Measurements from ENCODE around the gene IGFBPL1.

The IGFBPL1 gene

DNA sequence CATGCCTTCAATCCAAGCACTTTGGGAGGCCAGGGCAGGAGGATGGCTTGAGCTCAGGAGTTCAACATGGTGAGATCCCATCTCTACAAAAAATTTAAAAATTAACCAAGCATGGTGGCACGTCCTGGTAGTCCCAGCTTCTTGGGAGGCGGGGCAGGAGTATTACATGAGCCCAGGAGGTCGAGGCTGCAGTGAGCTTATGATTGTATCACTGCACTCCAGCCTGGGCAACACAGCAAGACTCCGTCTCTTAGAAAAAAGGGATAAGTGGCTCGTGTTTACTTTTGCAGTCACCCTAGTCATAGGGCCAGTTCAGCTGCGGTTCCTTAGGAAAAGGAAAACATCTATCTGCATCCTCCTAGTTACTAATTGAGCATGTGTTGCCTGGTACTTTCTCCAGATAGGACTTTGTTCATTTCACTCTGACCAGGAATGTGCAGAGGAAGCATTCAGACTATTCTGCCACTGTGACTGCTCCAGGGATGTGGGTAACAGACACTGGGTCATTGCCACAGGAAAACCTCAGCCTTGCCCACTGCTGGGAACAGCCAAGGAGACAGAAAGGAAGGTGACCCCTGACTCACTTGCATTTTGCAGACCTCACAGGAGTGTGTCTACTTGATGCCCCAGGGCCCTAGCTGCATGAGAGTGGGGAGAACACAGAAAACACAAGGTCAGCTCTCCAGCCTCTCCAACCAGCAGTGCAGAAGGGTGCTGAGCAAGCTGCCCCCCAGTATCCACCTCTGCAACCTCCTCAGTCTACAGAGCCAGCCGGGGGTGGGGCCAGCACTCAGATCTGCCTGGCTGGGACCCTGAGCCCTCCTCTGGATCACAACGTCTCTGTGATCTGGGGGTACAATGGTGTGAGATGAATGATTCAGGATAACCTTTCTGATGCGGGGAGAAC is 65.6 kb downstream of the IGFBPL1 start:
- FAIRE-seq (no peak), DNase-seq (ENCODE audit: insufficient read length, low spot score) (no peak)

DNA sequence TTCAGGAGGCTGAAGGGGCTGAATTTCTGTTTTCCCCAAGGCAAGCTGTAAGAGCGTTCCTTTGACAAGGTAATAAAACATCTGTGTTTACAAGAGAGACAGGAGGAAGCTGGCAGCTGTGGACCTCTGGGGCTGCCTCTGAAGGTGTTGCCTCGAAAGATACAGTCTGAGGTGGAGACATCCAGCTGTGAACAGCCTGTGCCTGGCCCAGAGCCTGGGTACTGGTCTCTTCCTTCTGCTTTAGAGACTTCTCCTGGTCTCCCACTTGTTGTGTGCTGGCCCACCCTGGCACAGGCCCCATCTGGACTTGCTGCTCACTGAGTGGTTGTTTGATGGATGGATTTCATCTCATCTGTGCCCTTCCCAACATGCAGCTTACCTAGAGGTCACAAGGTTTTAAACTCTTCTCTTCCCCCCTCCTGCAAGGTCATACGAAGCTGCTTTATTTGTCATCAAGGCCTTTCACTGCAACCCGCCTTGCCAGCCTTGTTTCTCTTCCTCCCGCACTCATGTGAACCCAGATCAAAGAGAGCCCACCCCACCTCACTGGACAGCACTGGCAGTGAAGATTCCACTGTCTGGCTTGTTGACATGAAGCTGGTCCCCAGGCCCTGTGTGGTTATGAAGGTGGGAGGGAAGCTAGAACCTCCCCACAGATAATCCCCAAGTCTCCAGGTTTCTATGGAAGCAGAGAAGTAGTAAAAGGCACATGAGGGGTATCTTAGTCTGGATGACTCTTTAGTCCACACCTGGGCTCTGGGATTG is 66.7 kb downstream of the IGFBPL1 start:
- FAIRE-seq (no peak), DNase-seq (ENCODE audit: insufficient read length, low spot score) (no peak)

DNA sequence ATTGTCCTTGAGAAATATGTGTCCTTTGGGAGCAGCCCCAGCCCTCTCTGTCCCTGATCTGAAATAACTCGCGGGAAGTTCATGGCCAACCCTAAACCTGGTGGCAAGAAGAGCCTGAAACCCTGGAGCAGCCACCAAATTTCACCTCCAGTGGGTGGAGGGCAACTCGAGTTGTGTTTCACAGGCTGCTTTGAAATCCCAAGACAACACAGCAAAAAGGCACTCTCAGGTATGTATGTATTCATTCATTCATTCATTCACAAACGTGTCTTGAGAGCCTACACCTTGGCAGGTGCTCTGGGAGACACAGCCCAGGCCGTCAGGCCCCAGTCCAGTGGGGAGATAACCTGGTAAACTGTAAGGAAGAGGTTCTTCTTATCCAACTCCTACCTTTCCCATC is 67.4 kb downstream of the IGFBPL1 start:
- no peak for FAIRE-seq
- no peak for DNase-seq (ENCODE audit: insufficient read length, low spot score)

All from GM19239 (cell line).